Testis (tissue), 3 donors: ENCODE results near the gene MAGI1. TPM values are rescaled to one million over a fixed set of nuclear protein-coding genes. Genes with fewer than 3 reads are reported as not detected.

ENCODE experiments used
- DNase-seq: peaks from one replicate; pipeline ENCODE4 v3.0.0-alpha.2; 2019
- H3K27ac ChIP-seq, 2 donors: fragments of 200-600 bp; sonication (generic); one replicate each; pipeline ENCODE4 v1.5.1; 2019
- H3K27me3 ChIP-seq: fragments of 200-600 bp; sonication (generic); one replicate; pipeline ENCODE4 v1.5.1; 2019
- H3K36me3 ChIP-seq: fragments of 200-600 bp; sonication (generic); one replicate; pipeline ENCODE4 v1.5.1; 2017; ENCODE audit warnings: low read depth; ENCODE audit errors: missing control alignments
- H3K4me1 ChIP-seq: fragments of 200-600 bp; sonication (generic); one replicate; pipeline ENCODE4 v1.5.1; 2019
- H3K4me3 ChIP-seq, 2 donors: fragments of 200-600 bp; sonication (generic); one replicate each; pipeline ENCODE4 v1.5.1; 2017 to 2019
- H3K9me3 ChIP-seq: fragments of 200-600 bp; sonication (generic); one replicate; pipeline ENCODE4 v1.5.1; 2017
- CTCF ChIP-seq, 3 experiments: fragments of 450-650 bp in 2 of 3; fragments of 200-600 bp in 1 of 3; sonication (generic) in 1 of 3; IDR thresholded peaks; one replicate each; pipeline ENCODE4 v1.5.1; 2016 to 2019; ENCODE audit warnings: antibody characterized with exemption in 3 of 3, mild to moderate bottlenecking in 2 of 3, moderate library complexity in 1 of 3
- POLR2A ChIP-seq: fragments of 450-650 bp; IDR thresholded peaks from one replicate; pipeline ENCODE4 v1.6.1; 2017; ENCODE audit warnings: antibody characterized with exemption, mild to moderate bottlenecking, moderate library complexity
- WGBS, 2 donors: methylation state at CpG; one replicate each; pipeline ENCODE4 v1.1.5; 2018; 5-methylcytosine and 5-hydroxymethylcytosine counted together
- intact Hi-C: fragments of 100-400 bp; cut with DNase I; formaldehyde crosslinking; loops from one replicate; pipeline ENCODE4 v1.15.1; 2023; ENCODE audit warnings: low total_unique reads
- polyA plus RNA-seq: library from polyadenylated mRNA; stranded (reverse); fragments of 350-450 nt; fragmentation: Illumina TruSeq; extraction: RNeasy Lipid Tissue Mini Kit (QIAGEN cat#74804); gene quantifications from one replicate; pipeline ENCODE4 v1.2.3, GENCODE V29; 2014; ENCODE audit warnings: low read depth, low replicate concordance; ENCODE audit not compliant: insufficient read depth
- total RNA-seq, 2 donors: library from RNA; depleted of rRNA; stranded (reverse); fragments of >200 nt; gene quantifications; one replicate each; pipeline ENCODE4 v1.2.3, GENCODE V29; 2016

The MAGI1 gene
- total and polyA plus RNA-seq, 3 donors from 2014 or later: 55.4 to 60.4 (median 56.1) TPM

DNA sequence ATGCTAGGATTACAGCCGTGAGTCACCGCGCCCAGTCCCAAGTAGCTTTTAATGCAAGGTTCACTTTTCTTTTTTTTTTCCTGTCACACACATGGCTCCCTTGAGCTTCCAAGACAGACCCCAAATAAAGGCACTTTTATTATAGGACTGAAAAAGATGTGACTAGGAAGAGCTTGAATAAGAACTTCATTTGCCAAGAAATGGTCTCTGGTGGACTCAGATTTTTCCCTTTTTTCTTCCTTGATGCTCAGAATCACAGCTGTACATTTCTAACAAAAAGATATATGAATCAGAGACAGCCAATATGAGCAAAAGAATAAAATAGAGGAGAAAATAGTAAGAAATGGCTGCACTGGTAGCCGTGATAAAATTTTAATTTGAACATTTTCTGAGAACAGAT is 337.2 kb downstream of the MAGI1 start:
- H3K27ac ChIP-seq: no peak overlapping the region
- H3K4me1 ChIP-seq: peaks cover 7% of the 10 kb centered on the region
- no peaks in the 10 kb centered on the region for H3K27me3 ChIP-seq
- DNase-seq: no peak
- no peak for TF ChIP-seq POLR2A
- TF ChIP-seq CTCF (IDR thresholded peaks at IDR 0.05): no peak
- no peaks in the 10 kb centered on the region for H3K9me3 ChIP-seq
- intact Hi-C loops: no loop called here
- no peaks in the 10 kb centered on the region for H3K36me3 ChIP-seq
- no peak overlapping the region for H3K4me3 ChIP-seq
- WGBS, 2 donors: 93 to 98% methylated on average over 4 of the region's 4 CpGs

GRCh38 chr3:65689436-65689835 is 349.3 kb downstream of the MAGI1 start:
- H3K4me3 ChIP-seq: no peak overlapping the region
- H3K27ac ChIP-seq: peak overlapping the region in 1 of 2 donors; percentile 36
- TF ChIP-seq POLR2A (no peak), CTCF (IDR thresholded peaks at IDR 0.05) (no peak)
- H3K36me3 ChIP-seq: no peaks in the 10 kb centered on the region
- H3K9me3 ChIP-seq: no peaks in the 10 kb centered on the region
- intact Hi-C loops: no loop called here
- H3K27me3 ChIP-seq: no peaks in the 10 kb centered on the region
- DNase-seq: no peak
- H3K4me1 ChIP-seq: no peaks in the 10 kb centered on the region
- WGBS, 2 donors: 57 to 59% methylated on average over 3 of the region's 3 CpGs

- DNase-seq: no peak
- no peaks in the 10 kb centered on the region for H3K27me3 ChIP-seq
- no peaks in the 10 kb centered on the region for H3K4me1 ChIP-seq
- intact Hi-C loops: no loop called here
- no peaks in the 10 kb centered on the region for H3K9me3 ChIP-seq
- 93 to 94% methylated on average over 5 of the region's 5 CpGs for WGBS, 2 donors
- H3K36me3 ChIP-seq: no peaks in the 10 kb centered on the region
- H3K4me3 ChIP-seq: no peak overlapping the region
- no peak for TF ChIP-seq POLR2A
- no peak for TF ChIP-seq CTCF (IDR thresholded peaks at IDR 0.05)
- H3K27ac ChIP-seq: no peak overlapping the region
Measured at GRCh38 chr3:65687741-65688140, 351.0 kb downstream of the MAGI1 start.

DNA sequence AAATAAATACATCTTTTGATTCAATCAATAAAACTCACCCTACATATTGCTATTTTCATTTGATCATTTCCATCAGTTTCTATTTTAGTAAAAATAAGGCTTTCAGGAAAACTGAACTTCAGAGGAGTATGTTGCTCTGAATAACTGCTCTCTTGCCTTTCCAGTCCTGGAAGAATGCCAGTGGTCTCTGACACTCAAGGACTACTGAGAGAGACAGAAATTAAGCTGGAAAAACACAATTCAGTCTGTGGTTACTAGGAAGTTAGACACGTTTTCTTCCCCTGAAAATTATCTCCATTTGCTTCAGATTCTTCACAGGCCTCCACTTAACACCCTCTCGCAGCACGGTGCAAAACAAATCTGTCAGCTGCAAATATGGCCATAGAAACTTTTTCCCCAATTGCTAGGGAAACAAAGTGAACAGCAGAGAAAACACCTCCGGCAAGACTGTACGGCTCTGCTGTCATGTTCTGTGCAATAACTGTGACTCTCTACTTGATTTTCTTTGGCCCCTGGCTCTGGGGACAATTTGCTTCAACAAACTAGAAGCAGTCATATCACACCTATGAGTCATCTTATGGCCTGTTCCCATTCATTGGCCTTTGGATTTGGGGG is 353.0 kb downstream of the MAGI1 start:
- no peak overlapping the region for H3K27ac ChIP-seq
- peak; percentile 57 for DNase-seq
- no peaks in the 10 kb centered on the region for H3K4me1 ChIP-seq
- WGBS, 2 donors: 38 to 40% methylated on average over 5 of the region's 5 CpGs
- no peaks in the 10 kb centered on the region for H3K36me3 ChIP-seq
- H3K4me3 ChIP-seq: no peak overlapping the region
- no peaks in the 10 kb centered on the region for H3K9me3 ChIP-seq
- no peaks in the 10 kb centered on the region for H3K27me3 ChIP-seq
- intact Hi-C loops: no loop called here
- TF ChIP-seq POLR2A (no peak), CTCF (IDR thresholded peaks at IDR 0.05) (no peak)

- Histone ChIP-seq H3K27ac (no peak overlapping the region), H3K4me3 (no peak overlapping the region), H3K4me1 (no peaks in the 10 kb centered on the region), H3K27me3 (no peaks in the 10 kb centered on the region), H3K9me3 (no peaks in the 10 kb centered on the region), H3K36me3 (no peaks in the 10 kb centered on the region)
- TF ChIP-seq CTCF (IDR thresholded peaks at IDR 0.05): no peak
- no peak for TF ChIP-seq POLR2A
- 82 to 85% methylated on average over 4 of the region's 4 CpGs for WGBS, 2 donors
- intact Hi-C loops: no loop called here
- DNase-seq: no peak
Measured at GRCh38 chr3:65678516-65678915, 360.2 kb downstream of the MAGI1 start.
